PC-3 (cell line): Measurements from ENCODE around the gene ICE1. TPM values are rescaled to one million over a fixed set of nuclear protein-coding genes. Genes with fewer than 3 reads are reported as not detected.

Experiments
- ATAC-seq: fragments of 200-7000 bp; cut with Tn5 transposase; 2 replicates; pipeline ENCODE4 v1.9.1; 2020; ENCODE audit warnings: mild to moderate bottlenecking, moderate library complexity
- BruUV-seq: library from RNA; stranded (reverse); fragments of 400-500 nt; replicated peaks from 2 replicates; lab custom pipeline; 2021; lab: Mats Ljungman, UMichigan
- CTCF ChIA-PET: fragments of 300-600 bp; sonication (Branson Sonifier 250); formaldehyde crosslinking; loops from one replicate; lab custom pipeline; 2022; ENCODE audit warnings: antibody characterized with exemption; lab: Charles Lee
- POLR2A ChIA-PET: fragments of 300-600 bp; sonication (Branson Sonifier 250); formaldehyde crosslinking; loops from one replicate; lab custom pipeline; 2022; ENCODE audit warnings: antibody characterized with exemption; ENCODE audit not compliant: unreplicated experiment; lab: Charles Lee
- DNase-seq: peaks from one replicate; pipeline ENCODE4 v3.0.0-alpha.2; 2015
- H2AFZ ChIP-seq: fragments of 300-600 bp; sonication (generic); 2 replicates; pipeline ENCODE4 v1.6.0; 2016; ENCODE audit warnings: antibody characterized with exemption, low read length
- H3F3A ChIP-seq: fragments of 300-600 bp; sonication (generic); one replicate; pipeline ENCODE4 v1.6.0; 2017; ENCODE audit warnings: antibody characterized with exemption, low read length, control low read depth, mild to moderate bottlenecking; ENCODE audit not compliant: unreplicated experiment
- H3K27ac ChIP-seq: fragments of 300-600 bp; sonication (generic); 2 replicates; pipeline ENCODE4 v1.5.1; 2016; ENCODE audit warnings: mild to moderate bottlenecking, low read length
- H3K27me3 ChIP-seq: fragments of 300-600 bp; sonication (generic); 2 replicates; pipeline ENCODE4 v1.6.1; 2016; ENCODE audit warnings: low read length, mixed read lengths
- H3K36me3 ChIP-seq: fragments of 300-600 bp; sonication (generic); 2 replicates; pipeline ENCODE4 v1.6.1; 2016; ENCODE audit warnings: low read depth, mixed run types, low read length, mixed read lengths
- H3K4me1 ChIP-seq: fragments of 300-600 bp; sonication (generic); 2 replicates; pipeline ENCODE4 v1.5.1; 2016; ENCODE audit warnings: low read length; ENCODE audit not compliant: insufficient read depth
- H3K4me2 ChIP-seq: fragments of 300-600 bp; sonication (generic); 2 replicates; pipeline ENCODE4 v1.6.0; 2016; ENCODE audit warnings: low read length
- H3K4me3 ChIP-seq: fragments of 300-600 bp; sonication (generic); 2 replicates; pipeline ENCODE4 v1.5.1; 2016; ENCODE audit warnings: mild to moderate bottlenecking, low read length, mixed read lengths
- H3K79me2 ChIP-seq: fragments of 300-600 bp; sonication (generic); 2 replicates; pipeline ENCODE4 v1.6.1; 2017; ENCODE audit warnings: low read length, mixed read lengths
- H3K9ac ChIP-seq: fragments of 300-600 bp; sonication (generic); 2 replicates; pipeline ENCODE4 v1.6.0; 2016; ENCODE audit warnings: mild to moderate bottlenecking, low read length
- H3K9me2 ChIP-seq: fragments of 300-600 bp; sonication (generic); replicated peaks from 2 replicates; pipeline ENCODE4 v1.6.1; 2016; ENCODE audit warnings: mixed run types, low read length, mixed read lengths
- H3K9me3 ChIP-seq: fragments of 300-600 bp; sonication (generic); 2 replicates; pipeline ENCODE4 v1.6.1; 2016; ENCODE audit warnings: low read length, mixed read lengths
- H4K20me1 ChIP-seq: fragments of 300-600 bp; sonication (generic); 2 replicates; pipeline ENCODE4 v1.6.1; 2016; ENCODE audit warnings: low read length, mixed read lengths
- EZH2 ChIP-seq: fragments of 300-600 bp; sonication (generic); IDR thresholded peaks from one replicate; pipeline ENCODE4 v1.6.1; 2017; ENCODE audit warnings: antibody characterized with exemption, mild to moderate bottlenecking, low read length; ENCODE audit not compliant: unreplicated experiment
- EZH2phosphoT487 ChIP-seq: fragments of 300-600 bp; sonication (generic); IDR thresholded peaks from 2 replicates; pipeline ENCODE4 v1.6.1; 2018; ENCODE audit warnings: mild to moderate bottlenecking, antibody characterized with exemption, low read length, borderline replicate concordance
- intact Hi-C: fragments of 100-400 bp; cut with micrococcal nuclease; formaldehyde crosslinking; loops from 2 replicates; pipeline ENCODE4 v1.9.0; 2023
- total RNA-seq: library from RNA; depleted of rRNA; stranded (reverse); fragments of >200 nt; gene quantifications from 2 replicates; pipeline ENCODE4 v1.2.3, GENCODE V29; 2014
- TF ChIP-seq, protein P1 (sequence below): fragments of 300-600 bp; sonication (generic); conservative IDR thresholded peaks from 2 replicates; pipeline ENCODE4 v1.5.1; 2017; ENCODE audit warnings: antibody characterized with exemption, low read depth, mild to moderate bottlenecking, low read length

ICE1 gene
- total RNA-seq, 1 experiment from 2014 or later = 21.9 TPM

DNA sequence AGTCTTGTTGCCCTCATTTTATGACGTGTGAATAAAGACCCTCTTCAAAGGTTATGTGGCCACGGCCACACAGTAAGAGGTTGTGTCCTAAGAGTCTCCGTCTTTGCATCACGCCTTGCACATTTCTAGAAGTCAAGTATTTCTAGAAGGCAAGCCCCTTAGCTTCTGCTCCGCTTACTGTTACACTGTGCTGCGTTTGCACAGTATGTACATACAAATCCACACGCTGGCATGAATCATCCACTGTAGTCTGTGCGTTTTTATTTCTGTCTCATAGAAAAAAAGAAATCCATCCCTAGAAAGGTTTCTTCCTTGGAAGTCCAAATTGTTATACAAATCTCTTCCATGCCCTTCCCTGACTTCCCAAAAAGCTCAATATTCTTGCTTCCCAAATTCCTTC lies 21.4 kb upstream of the ICE1 start:
- Histone ChIP-seq H3K27me3 (no peaks in the 10 kb centered on the region), H3K9me2 (no peaks in the 10 kb centered on the region), H3F3A (no peaks in the 10 kb centered on the region), H3K4me2 (no peak overlapping the region), H3K9me3 (no peaks in the 10 kb centered on the region), H2AFZ (no peak overlapping the region), H4K20me1 (no peaks in the 10 kb centered on the region), H3K9ac (no peak overlapping the region), H3K27ac (no peak overlapping the region), H3K4me1 (peaks cover 4% of the 10 kb centered on the region; the same call in 1 of the 2 replicates), H3K79me2 (no peaks in the 10 kb centered on the region), H3K36me3 (no peaks in the 10 kb centered on the region), H3K4me3 (no peak overlapping the region)
- no peak for ATAC-seq
- no TSS peak for BruUV-seq
- TF ChIP-seq EZH2 = no peak
- TF ChIP-seq, protein P1, sequence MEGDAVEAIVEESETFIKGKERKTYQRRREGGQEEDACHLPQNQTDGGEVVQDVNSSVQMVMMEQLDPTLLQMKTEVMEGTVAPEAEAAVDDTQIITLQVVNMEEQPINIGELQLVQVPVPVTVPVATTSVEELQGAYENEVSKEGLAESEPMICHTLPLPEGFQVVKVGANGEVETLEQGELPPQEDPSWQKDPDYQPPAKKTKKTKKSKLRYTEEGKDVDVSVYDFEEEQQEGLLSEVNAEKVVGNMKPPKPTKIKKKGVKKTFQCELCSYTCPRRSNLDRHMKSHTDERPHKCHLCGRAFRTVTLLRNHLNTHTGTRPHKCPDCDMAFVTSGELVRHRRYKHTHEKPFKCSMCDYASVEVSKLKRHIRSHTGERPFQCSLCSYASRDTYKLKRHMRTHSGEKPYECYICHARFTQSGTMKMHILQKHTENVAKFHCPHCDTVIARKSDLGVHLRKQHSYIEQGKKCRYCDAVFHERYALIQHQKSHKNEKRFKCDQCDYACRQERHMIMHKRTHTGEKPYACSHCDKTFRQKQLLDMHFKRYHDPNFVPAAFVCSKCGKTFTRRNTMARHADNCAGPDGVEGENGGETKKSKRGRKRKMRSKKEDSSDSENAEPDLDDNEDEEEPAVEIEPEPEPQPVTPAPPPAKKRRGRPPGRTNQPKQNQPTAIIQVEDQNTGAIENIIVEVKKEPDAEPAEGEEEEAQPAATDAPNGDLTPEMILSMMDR = no peak
- TF ChIP-seq EZH2phosphoT487 = no peak
- intact Hi-C loops = no loop called here
- ChIA-PET CTCF (no interaction called here), POLR2A (no interaction called here)
- DNase-seq = no peak

DNA sequence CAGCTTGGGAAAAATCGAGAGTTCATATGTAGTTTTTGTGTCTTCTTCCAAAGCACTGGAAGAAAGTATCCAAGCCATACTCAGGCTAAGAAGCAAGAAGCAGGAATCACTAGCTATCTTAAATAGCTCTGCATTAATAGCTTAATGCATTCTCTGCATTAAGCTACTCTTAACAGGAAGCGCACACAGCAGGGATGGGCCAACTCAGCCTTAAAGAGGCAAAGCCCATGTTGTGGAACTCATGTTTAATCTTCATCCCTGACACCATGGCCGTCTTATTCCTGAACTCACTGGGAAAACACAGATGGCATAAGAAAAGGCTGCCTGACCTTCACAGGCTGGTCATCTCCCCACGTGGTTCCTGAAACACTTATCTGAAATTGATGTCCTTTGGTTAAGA lies 18.7 kb upstream of the ICE1 start:
- POLR2A ChIA-PET = no interaction called here
- no peaks in the 10 kb centered on the region for H3K9me2 ChIP-seq
- H3K9ac ChIP-seq = no peak overlapping the region
- BruUV-seq = no TSS peak
- no peaks in the 10 kb centered on the region for H4K20me1 ChIP-seq
- DNase-seq = no peak
- no peak overlapping the region for H3K4me2 ChIP-seq
- no peak overlapping the region for H2AFZ ChIP-seq
- H3K27me3 ChIP-seq = no peaks in the 10 kb centered on the region
- no peaks in the 10 kb centered on the region for H3F3A ChIP-seq
- H3K36me3 ChIP-seq = no peaks in the 10 kb centered on the region
- no peak overlapping the region for H3K4me3 ChIP-seq
- no peaks in the 10 kb centered on the region for H3K79me2 ChIP-seq
- peaks cover under 1% of the 10 kb centered on the region; the same call in 1 of the 2 replicates for H3K9me3 ChIP-seq
- no peaks in the 10 kb centered on the region for H3K4me1 ChIP-seq
- intact Hi-C loops = no loop called here
- CTCF ChIA-PET = no interaction called here
- no peak for TF ChIP-seq EZH2
- TF ChIP-seq EZH2phosphoT487 = no peak
- TF ChIP-seq, protein P1 = no peak
- no peak overlapping the region for H3K27ac ChIP-seq
- no peak for ATAC-seq

DNA sequence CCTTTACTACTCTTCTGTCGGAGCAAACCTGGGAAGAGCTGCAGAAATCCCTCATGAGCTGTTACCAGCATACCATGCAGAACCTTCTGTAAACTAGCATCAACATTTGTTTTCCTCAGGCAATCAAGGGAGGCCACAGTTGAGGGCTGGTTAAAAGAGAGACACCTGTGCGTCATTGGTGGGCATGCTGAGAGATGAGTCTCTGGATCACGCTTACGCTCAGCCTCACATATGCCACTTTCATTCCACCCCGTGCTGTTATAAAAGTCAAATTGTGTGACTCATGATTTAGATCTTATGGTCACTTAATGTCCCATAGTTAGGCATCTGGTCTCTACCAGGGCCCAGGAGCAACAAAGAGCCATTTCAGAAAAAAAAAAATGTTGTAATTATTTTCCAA lies 18.1 kb upstream of the ICE1 start:
- Histone ChIP-seq H3K9me2 (no peaks in the 10 kb centered on the region), H3K36me3 (no peaks in the 10 kb centered on the region; the same call in 1 of the 2 replicates), H3K4me3 (no peak overlapping the region), H3K4me2 (no peak overlapping the region), H3K27me3 (no peaks in the 10 kb centered on the region), H3K4me1 (no peaks in the 10 kb centered on the region), H3K27ac (no peak overlapping the region), H3K79me2 (no peaks in the 10 kb centered on the region), H2AFZ (no peak overlapping the region), H3K9me3 (peaks cover 6% of the 10 kb centered on the region; the same call in 1 of the 2 replicates), H3F3A (no peaks in the 10 kb centered on the region), H3K9ac (no peak overlapping the region), H4K20me1 (no peaks in the 10 kb centered on the region)
- no peak for ATAC-seq
- DNase-seq = no peak
- POLR2A ChIA-PET = no interaction called here
- TF ChIP-seq EZH2phosphoT487 (no peak), EZH2 (no peak)
- TF ChIP-seq, protein P1 = no peak
- BruUV-seq = no TSS peak
- intact Hi-C loops = no loop called here
- CTCF ChIA-PET = no interaction called here
